ENCODE data around the gene UNC45B.
"Not testable (repeated sequence)": the region's sequence is repeated elsewhere in the genome, so short reads cannot be mapped to it uniquely, and the experiment has no call there.

The UNC45B gene

DNA sequence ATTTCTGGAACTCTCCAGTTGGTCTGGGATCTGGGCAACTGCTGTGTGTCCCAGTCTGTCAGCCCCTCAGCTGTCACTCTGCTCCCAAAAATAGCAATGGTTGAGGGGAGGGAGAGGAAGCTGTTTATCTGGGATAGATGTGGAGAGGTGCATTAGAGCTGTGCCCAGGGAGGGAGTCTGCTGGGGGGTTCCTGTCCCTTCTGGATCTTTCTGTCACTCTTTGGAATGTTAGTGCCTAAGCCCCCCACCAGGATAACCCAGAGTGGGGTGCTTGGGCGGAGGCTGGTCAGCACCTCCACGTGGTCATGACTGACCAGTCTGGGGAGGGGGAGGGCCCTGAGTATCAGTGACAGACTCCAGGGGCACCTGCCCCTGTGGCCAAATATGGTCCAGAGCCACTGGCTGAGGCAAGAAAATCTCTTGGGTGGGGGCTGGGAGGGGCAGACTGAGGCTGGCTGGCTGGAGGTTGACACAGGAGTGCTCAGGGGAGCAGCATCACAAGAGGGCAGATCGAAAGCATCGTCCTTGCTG lies at the start of gene UNC45B:
Gene UNC45B (plus strand): TSS at position 443 of the 531 bp plus-strand sequence. CDS start 447 bp downstream, outside the sequence.
- DNase-seq = no peak

DNA sequence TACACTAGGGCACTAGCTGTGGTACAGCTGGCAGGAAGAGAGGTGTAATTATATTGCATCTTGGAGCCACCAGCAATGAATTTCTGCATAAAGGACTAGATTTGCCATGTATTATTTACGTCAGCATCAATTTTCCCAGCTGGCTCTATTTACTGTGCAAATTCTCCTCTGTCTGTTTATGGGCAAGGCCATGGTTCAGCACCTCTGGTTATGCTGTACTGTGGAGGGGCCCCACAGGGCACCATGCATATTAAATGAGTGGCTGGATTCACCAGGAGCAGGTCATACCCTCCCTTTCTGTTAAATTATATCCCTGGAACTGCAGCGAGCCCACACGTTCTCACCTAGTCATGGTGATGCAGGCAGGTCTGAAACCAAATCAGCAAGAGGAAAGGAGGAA lies 47.7 kb upstream of the UNC45B start:
- no peak for DNase-seq

DNA sequence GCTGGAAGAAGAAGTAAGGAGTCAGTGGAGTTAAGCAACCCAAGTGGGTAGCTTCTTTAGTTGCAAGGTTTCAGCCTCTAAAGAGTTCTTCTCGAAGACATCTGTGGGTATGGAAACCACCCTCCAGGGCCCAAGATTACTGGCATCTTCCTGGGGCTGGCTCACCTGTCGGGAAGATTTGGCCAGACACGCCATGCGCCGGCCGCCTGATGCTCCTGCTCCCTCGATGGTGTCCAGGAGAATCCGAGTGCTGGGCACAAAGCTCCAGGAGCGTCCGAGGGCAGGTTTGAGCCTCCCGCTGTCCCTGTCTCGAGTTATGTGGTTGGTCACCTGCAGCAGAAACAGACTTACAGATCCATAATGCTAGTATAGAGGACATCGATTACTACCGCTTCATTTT lies 46.6 kb upstream of the UNC45B start:
- no peak for DNase-seq

GRCh38 chr17:35101725-35102124 lies 45.9 kb upstream of the UNC45B start:
- no peak for DNase-seq

DNA sequence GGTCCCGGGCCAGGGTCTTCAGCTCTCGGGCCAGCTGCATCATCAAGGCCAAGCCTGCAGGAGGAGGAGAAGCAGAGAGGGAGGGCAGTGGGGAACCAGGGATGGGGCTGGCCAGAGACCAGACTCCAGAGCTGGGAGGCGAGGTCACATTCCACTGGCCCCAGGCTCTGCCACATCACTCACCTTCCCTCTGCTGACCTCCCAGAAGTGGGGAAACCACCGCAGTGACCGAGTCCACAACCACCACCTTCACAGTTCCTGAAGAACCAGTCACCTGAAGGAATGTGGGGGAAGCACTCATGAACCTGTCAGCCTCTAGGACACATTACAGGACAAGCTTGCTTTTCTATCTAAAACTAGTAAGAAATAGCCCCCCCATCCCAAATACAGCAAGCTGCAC lies 44.3 kb upstream of the UNC45B start:
- DNase-seq = no peak

DNA sequence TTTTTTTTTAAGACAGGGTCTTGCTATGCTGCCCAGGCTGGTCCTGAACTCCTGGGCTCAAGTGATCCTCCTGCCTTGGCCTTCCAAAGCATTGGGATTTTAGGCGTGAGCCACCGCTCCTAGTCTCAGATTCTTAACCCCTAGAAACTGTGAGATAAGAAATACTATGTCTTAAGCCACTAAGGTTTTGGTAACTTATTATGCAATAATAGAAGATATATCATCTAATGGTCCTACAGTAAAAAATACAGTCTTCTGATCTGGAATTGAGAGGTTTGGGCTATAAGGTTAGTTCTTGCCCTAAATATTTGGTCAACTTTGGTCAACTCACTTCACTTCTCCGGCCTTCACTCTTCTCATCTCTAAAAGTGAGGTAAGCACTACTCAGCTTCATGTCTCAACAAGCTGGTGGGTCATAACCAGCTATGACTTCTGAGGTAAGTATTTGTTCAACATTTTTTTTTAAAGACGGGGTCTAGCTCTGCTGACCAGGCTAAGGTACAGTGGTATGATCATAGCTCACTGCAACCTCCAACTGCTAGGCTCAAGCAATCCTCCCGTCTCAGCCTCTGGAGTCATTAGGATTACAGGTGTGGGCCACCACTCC lies 42.7 kb upstream of the UNC45B start:
- DNase-seq = no peak

- not testable (repeated sequence) for DNase-seq
These were observed 36.8 kb upstream of the UNC45B start for GRCh38 chr17:35110791-35111190.

DNA sequence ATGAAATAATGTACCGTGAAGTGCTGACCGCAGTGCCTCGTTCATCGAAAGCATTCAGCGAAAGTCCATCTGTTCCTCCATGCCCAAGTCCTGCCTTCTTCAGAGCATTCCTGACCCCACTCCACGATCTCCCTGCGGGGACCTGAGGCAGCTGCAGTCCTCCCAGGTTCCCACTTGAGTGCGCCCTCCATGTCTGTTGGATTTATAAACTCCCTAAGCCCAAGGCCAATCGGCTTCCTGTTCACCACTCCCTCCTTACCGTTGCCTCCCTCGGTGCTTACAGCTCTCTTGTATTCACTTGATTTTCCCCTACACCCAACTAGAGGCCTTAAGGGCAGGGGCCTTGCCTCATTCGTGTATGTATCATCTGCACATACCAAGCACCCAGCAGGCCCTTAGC lies 30.8 kb upstream of the UNC45B start:
- DNase-seq = no peak

DNA sequence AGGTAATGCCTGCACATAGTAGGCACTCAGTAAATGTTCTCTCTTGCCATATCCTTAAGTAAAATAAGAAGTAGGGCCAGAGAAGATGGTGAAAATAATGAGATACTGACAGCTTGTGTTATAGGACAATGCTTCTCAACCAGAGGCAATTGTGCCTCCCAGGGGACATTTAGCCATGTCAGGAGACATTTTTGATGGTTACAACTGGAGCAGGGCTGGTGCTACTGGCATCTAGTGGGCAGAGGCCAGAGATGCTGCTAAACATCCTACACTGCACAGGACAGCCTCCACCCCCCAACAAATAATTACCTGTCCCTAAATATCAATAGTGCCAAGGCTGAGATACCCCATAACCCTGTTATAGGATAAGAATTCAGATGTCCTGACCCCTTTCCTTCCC lies 29.6 kb upstream of the UNC45B start:
- no peak for DNase-seq

- peak; percentile 91 for DNase-seq
These were observed 28.0 kb upstream of the UNC45B start, which contains the start of gene RAD51D for GRCh38 chr17:35119370-35120165. Gene RAD51D, minus strand, starts transcription at chr17:35119860. Its CDS starts 247 bp downstream, at chr17:35119613.

DNA sequence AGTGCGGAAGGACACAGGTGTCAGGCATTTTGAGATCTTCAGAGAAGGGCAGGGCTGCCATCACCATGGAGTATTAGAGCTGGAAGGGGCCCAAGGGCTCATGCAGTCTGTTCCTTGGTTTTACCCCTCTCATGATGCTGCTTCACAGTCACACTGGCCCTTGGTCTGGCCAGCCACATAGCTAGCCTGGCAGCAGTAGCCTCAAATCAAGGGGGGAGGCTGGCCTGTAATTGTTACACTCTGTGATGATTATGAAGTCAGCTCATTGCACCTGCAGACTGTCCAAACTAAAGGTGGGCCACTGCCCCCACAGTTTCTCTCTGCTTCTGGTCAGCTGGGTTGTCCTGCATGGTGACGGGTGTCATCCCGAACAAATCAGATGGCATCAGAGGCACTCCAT lies 26.3 kb upstream of the UNC45B start, which contains the start of gene FNDC8:
Gene FNDC8 (plus strand): TSS at position 301 of the 400 bp plus-strand sequence. CDS start 79 bp downstream, at position 380.
- no peak for DNase-seq

DNA sequence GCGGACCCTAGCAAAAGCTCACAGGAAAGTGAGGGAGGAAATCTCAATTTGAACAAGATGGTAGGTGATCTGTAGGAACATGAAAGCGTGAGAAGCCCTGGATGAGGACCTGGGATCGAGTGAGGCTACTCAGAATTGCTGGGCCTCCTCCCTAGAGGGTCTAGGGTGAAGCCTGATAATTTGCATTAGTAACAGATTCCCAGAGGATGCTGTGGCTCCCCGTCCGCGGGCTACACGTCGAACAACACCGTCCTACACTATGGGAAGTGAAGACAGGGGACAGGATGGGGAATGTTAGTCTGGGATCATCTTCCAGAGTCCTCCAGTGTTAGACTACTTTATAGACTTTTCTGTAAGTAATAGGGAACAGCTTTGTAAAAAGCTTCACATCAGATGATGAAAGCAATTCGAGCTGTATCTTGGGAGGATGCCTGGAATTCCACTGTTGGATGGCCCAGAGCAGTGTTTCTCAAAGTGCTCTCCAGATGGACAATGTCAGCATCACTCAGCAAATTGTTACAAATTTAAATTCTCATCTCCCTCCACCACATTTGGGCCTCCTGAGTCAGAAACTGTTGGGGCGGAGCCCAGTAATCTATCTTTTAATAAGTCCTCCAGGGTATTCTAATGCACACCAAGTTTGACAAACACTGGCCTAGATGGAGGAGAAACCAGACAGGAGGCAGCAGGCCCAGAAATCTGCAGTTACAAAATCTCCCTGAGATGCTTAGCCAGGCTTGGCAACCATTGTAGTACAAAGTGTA lies 19.7 kb upstream of the UNC45B start:
- DNase-seq = no peak

- DNase-seq = no peak
These were observed 18.3 kb upstream of the UNC45B start for GRCh38 chr17:35129154-35129972.

- DNase-seq = no peak
These were observed 17.7 kb upstream of the UNC45B start for GRCh38 chr17:35129973-35130351.

DNA sequence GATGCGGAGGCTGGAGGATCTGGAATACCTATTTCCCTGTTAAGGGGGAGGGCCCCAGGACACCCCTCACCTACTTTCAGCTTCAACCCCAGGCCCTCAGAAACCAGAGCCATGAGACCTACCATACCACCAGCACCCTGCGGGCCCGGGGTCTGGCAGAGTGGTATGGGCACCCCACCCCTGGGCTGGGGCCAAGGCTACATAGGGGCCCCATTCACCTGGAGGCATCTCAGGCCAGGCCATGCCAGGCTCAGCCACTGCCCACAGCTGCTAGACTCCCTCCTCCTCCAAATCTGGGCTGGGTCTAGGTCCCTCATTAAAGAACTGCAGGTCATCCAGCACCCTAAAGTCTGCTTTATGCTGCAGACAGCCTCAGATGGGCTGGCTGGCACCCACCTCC lies 17.2 kb upstream of the UNC45B start:
- DNase-seq = no peak

DNA sequence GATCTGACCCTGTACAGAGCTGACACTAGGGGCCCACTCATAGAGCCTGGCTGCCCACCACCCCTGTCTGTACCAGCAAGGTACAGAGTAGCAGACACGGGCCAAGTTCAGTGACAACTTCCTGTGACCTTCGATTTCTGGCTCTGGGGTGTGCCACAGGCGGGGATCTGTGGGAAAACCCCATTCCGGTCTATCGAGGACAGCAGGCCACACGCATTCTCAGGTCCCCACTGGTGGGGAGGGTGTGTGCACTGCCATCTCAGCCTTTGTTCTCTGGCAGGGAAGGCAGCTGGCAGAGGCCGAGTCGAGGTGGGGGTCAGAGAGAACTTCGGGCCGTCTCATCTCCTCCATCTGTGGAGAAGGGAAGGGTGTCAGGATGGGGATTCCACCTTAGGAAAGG lies 15.5 kb upstream of the UNC45B start:
- DNase-seq = no peak

DNA sequence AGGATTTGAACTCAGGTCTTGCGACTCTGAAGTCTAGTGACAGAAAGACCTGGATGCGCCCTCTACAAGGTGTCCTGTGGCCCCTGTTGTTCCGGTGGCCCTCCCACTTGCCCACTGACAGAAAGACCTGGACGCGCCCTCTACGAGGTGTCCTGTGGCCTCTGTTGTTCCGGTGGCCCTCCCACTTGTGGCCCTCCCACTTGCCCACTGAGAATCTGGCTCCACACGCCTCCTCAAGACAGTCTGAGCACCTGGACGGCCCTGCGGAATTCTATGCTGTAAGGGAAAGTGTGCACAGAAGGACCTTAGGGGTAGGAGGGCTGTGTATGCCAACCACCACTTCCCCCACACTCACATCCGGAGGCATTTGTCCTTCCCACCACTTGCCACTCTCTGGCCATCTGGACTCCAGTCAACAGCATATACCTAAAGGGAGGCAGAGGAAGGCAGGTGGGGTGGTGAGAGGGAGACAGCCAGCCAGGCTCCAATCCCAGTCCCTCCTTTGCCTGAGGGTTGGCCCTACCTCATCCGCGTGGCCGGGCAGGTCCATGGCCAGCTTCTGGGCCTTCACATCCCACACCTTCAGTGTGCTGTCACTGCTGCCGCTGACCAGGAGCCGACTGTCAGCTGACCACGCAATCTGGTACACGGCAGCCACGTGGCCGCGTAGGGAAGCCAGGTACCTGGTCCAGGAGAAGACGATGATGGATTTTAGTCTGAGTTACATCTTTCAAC lies 14.6 kb upstream of the UNC45B start:
- no peak for DNase-seq

GRCh38 chr17:35135322-35135721 lies 12.3 kb upstream of the UNC45B start:
- no peak for DNase-seq

DNA sequence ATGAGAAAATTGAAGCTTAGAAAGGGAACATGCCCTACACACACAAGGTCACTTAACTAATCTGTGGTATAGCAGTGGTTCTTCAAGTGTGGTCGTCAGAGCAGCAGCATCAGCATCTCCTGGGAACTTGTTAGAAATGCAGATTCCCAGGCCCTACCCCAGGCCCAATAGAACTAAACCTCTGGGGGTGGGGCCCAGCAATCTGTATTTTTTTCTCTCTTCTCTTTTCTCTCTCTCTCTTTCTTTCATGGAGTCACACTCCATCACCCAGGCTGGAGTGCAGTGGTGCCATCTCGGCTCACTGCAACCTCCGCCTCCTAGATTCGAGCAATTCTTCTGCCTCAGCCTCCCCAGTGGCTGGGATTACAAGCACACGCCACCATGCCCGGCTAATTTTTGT lies 9.4 kb upstream of the UNC45B start:
- DNase-seq = no peak

- peak; percentile 97 for DNase-seq
These were observed 5.7 kb upstream of the UNC45B start, which contains the start of gene NLE1 for GRCh38 chr17:35141681-35142466. Gene NLE1, minus strand, starts transcription at chr17:35142303. Its CDS starts 28 bp downstream, at chr17:35142275.

DNA sequence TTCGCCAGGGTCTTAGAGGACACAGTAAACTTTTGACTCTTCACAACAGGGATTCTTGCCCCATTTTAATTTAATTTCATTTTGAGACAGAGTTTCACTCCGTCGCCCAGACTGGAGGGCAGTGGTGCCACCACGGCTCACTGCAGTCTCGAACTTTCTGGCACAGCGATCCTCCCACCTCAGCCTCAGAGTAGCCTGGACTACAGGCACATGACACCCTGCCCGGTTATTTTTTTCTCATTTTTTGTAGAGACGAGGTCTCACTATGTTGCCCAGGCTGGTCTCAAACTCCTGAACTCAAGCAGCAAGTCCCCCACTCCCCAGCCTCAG lies 5.2 kb upstream of the UNC45B start:
- DNase-seq = no peak
